ENCODE measurements around the gene BATF3. TPM values are rescaled to one million over a fixed set of nuclear protein-coding genes. Genes with fewer than 3 reads are reported as not detected.

BATF3 gene
- polyA plus RNA-seq (2011; rRNA removed): 6.4 and 7.9 TPM in 2 replicates
- 16.2 and 19.1 TPM in 2 replicates for polyA plus RNA-seq (2012; cell fraction: cytosol; rRNA removed)
- 21.5 and 21.8 TPM in 2 replicates for polyA plus RNA-seq (2012; cell fraction: nucleus; rRNA removed)
- polyA plus RNA-seq (2017; fragmentation: RNase III; extraction: RNeasy Plus Mini Kit Qiagen cat#74134 plus additional on column Dnase treatment): 6.6 to 8.9 TPM (median 7.0 TPM) in 3 replicates
- 2.6 and 3.7 TPM in 2 replicates for polyA minus RNA-seq (2011; rRNA and poly(A)+ RNA removed)

- peak within 1 kb of the TSS; percentile 95 for H3K4me3 ChIP-seq
- H3K27ac ChIP-seq: peak within 1 kb of the TSS; percentile 87 to 90
- CTCF ChIA-PET: interaction anchor here (0.6 to 4.8 kb wide), 17 partner anchors 10 to 307 kb away, joined by 3 to 44 read pairs (median 4); no protein-coding TSS in a partner anchor
- FAIRE-seq (no peak), ATAC-seq (peak; percentile 48 to 60), DNase-seq (ENCODE audit: low read depth in 1 of 2, low spot score in 1 of 2) (peak; percentile 21 to 36)
- H3K4me1 ChIP-seq: peaks cover 16% of the 10 kb centered on the region; the same call in 2 of the 3 replicates
- H3K4me2 ChIP-seq: peak within 1 kb of the TSS; percentile 92
- WGBS (ENCODE audit: missing lambda C conversion rate): no CpG with 5 or more reads among the region's 79 CpGs
- peak in 1 of 2 experiments; percentile 3; a peak in 1 of 5 replicates for TF ChIP-seq JUN (IDR thresholded peaks at IDR 0.05)
- no peak for TF ChIP-seq GATA3 (IDR thresholded peaks at IDR 0.05; ENCODE audit: borderline replicate concordance)
- no peak for TF ChIP-seq MAFK (IDR thresholded peaks at IDR 0.05; ENCODE audit: partially characterized antibody)
- no peak for TF ChIP-seq RNF2 (IDR thresholded peaks at IDR 0.05; ENCODE audit: borderline replicate concordance, low read depth)
- TF ChIP-seq NFE2L2 (conservative IDR thresholded peaks at IDR 0.05; ENCODE audit: low read length): no peak
- no peak for TF ChIP-seq ZC3H11A (IDR thresholded peaks at IDR 0.05)
- TF ChIP-seq CHD2 (IDR thresholded peaks at IDR 0.05; ENCODE audit: low read length, partially characterized antibody): no peak
- no peak for TF ChIP-seq ELK1 (IDR thresholded peaks at IDR 0.05; ENCODE audit: low read depth, low read length)
- TF ChIP-seq RARB (CRISPR knock-in tag; IDR thresholded peaks at IDR 0.05): no peak
- TF ChIP-seq RCOR1 (IDR thresholded peaks at IDR 0.05; ENCODE audit: low read depth, low read length): no peak
- TF ChIP-seq MAX (IDR thresholded peaks at IDR 0.05): peak; percentile 32
- TF ChIP-seq RFX5 (IDR thresholded peaks at IDR 0.05): no peak
- TF ChIP-seq BHLHE40 (IDR thresholded peaks at IDR 0.05; ENCODE audit: low read depth, low read length): no peak
- no peak for TF ChIP-seq SMC3 (IDR thresholded peaks at IDR 0.05)
- TF ChIP-seq HOXB13 (CRISPR knock-in tag; IDR thresholded peaks at IDR 0.05; ENCODE audit: low read depth): no peak
- no peak for TF ChIP-seq HMGXB4 (CRISPR knock-in tag; IDR thresholded peaks at IDR 0.05; ENCODE audit: borderline replicate concordance)
- TF ChIP-seq REST (IDR thresholded peaks at IDR 0.05): 0 out of 2 replicates have a peak, but pooled peaks have one; percentile 15
- 0 out of 2 replicates have a peak, but pooled peaks have one; percentile 70 for TF ChIP-seq PHF8 (IDR thresholded peaks at IDR 0.05; ENCODE audit: borderline replicate concordance, low read depth)
- TF ChIP-seq USF2 (IDR thresholded peaks at IDR 0.05): peak; percentile 68
- no peak for TF ChIP-seq HDAC2 (IDR thresholded peaks at IDR 0.05)
- peak; percentile 82 for TF ChIP-seq E2F6 (IDR thresholded peaks at IDR 0.05; ENCODE audit: borderline replicate concordance, low read depth)
- no peaks in the 10 kb centered on the region for H3K9me3 ChIP-seq
- POLR2A ChIA-PET: interaction anchor here (1.0 to 2.2 kb wide), 3 partner anchors 32 to 92 kb away, joined by 4 to 6 read pairs (median 4); partner anchors contain the start of genes ATF3 and NSL1
Observed at GRCh38 chr1:212699625-212700222, at the start of gene BATF3. Gene BATF3, minus strand, starts transcription at chr1:212699840. Its CDS starts 78 bp downstream, at chr1:212699762.
